Tibial artery (tissue), 4 donors: Measurements from ENCODE around the gene MEIKIN.

Source experiments
- DNase-seq, 2 donors: peaks; one replicate each; pipeline ENCODE4 v3.0.0-alpha.2; 2019
- H3K27ac ChIP-seq, 2 donors: fragments of 200-600 bp; sonication (generic) in 1 of 2; 1 replicate in 1 of 2; 2 replicates in 1 of 2; pipeline ENCODE4 v1.5.1; 2018 to 2019; ENCODE audit warnings: mild to moderate bottlenecking in 1 of 2
- H3K27me3 ChIP-seq, 2 donors: fragments of 200-600 bp; sonication (generic) in 1 of 2; one replicate each; pipeline versions ENCODE4 v1.5.1 to v1.6.0; 2016 to 2019
- H3K36me3 ChIP-seq, 3 donors: fragments of 200-600 bp; sonication (generic) in 2 of 3; one replicate each; pipeline ENCODE4 v1.5.1; 2016 to 2019; ENCODE audit warnings: mild to moderate bottlenecking in 2 of 3
- H3K4me1 ChIP-seq, 4 donors: fragments of 200-600 bp; sonication (generic) in 2 of 4; 1 replicate in 3 of 4; 2 replicates in 1 of 4; pipeline ENCODE4 v1.5.1; 2016 to 2019
- H3K4me3 ChIP-seq, 2 donors: fragments of 200-600 bp; sonication (generic) in 1 of 2; 1 replicate in 1 of 2; 2 replicates in 1 of 2; pipeline ENCODE4 v1.5.1; 2018 to 2019; ENCODE audit warnings: mild to moderate bottlenecking in 2 of 2
- H3K9me3 ChIP-seq, 3 donors: fragments of 200-600 bp; sonication (generic) in 1 of 3; one replicate each; pipeline ENCODE4 v1.5.1; 2016 to 2019
- intact Hi-C: fragments of 100-400 bp; cut with DNase I; formaldehyde crosslinking; loops from one replicate; pipeline ENCODE4 v1.15.0; 2023; ENCODE audit warnings: low total_unique reads
- TF ChIP-seq, protein P1 (sequence below), 2 experiments: fragments of 200-600 bp in 1 of 2; fragments of 450-650 bp in 1 of 2; IDR thresholded peaks; one replicate each; pipeline ENCODE4 v1.5.1; 2017 to 2019; ENCODE audit warnings: antibody characterized with exemption in 2 of 2, mild to moderate bottlenecking in 1 of 2, moderate library complexity in 1 of 2

Gene MEIKIN

DNA sequence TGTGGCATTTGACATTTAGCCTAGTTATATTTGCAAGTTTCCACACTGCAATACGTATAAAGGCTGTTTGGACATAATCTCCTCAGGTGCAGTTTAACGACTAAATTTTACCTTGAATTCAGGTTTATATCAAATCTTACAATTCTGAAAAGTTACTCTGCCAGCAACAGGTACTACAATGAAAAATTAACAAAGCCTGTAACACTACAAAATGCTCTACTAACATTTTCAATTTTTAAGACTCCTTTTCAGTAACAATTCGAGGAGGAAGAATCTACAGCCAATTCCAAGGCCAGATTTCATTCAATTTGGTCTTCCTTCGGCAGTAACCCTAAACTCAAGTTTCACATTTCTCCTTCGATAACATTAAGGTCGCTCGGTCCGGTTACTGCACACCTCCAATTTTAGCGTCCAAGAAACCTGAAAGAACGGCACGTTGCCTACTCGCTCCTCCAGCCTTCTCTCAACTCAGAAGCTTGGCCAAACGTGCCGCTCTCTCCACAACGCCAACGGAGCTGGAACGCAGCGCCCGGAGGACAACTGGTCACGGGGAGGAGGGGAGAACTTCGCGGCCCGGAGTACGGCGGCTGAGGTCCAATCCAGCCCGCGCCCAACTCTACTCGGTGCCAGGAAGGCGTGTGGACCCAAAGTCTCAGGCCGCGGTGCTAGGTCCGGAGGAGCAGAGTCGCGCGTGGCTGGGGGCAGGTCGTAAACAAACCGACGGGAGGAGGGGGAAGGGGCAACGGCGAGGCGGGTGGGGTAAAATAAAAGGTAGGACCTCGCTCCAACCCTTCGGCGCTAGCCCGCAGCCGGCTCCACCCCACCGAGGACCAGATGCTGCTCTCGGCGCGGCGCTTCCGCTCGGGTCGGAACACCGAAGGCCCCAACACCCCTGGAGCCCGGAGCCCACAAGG, 149.3 kb downstream of the MEIKIN start:
- H3K27me3 ChIP-seq = no peaks in the 10 kb centered on the region
- intact Hi-C loops = loop anchor here (2.0 kb wide), 1 partner anchor 161 kb away; the partner anchor contains the start of gene RAPGEF6
- DNase-seq = peak; percentile 78 to 92
- H3K36me3 ChIP-seq = no peaks in the 10 kb centered on the region
- peaks cover 0 to 47% (median 22%) of the 10 kb centered on the region in 4 donors for H3K4me1 ChIP-seq
- peak overlapping the region; percentile 75 to 86 for H3K4me3 ChIP-seq
- TF ChIP-seq, protein P1, sequence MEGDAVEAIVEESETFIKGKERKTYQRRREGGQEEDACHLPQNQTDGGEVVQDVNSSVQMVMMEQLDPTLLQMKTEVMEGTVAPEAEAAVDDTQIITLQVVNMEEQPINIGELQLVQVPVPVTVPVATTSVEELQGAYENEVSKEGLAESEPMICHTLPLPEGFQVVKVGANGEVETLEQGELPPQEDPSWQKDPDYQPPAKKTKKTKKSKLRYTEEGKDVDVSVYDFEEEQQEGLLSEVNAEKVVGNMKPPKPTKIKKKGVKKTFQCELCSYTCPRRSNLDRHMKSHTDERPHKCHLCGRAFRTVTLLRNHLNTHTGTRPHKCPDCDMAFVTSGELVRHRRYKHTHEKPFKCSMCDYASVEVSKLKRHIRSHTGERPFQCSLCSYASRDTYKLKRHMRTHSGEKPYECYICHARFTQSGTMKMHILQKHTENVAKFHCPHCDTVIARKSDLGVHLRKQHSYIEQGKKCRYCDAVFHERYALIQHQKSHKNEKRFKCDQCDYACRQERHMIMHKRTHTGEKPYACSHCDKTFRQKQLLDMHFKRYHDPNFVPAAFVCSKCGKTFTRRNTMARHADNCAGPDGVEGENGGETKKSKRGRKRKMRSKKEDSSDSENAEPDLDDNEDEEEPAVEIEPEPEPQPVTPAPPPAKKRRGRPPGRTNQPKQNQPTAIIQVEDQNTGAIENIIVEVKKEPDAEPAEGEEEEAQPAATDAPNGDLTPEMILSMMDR (IDR thresholded peaks at IDR 0.05) = no peak
- no peaks in the 10 kb centered on the region for H3K9me3 ChIP-seq
- peak overlapping the region; percentile 95 to 100 for H3K27ac ChIP-seq

DNA sequence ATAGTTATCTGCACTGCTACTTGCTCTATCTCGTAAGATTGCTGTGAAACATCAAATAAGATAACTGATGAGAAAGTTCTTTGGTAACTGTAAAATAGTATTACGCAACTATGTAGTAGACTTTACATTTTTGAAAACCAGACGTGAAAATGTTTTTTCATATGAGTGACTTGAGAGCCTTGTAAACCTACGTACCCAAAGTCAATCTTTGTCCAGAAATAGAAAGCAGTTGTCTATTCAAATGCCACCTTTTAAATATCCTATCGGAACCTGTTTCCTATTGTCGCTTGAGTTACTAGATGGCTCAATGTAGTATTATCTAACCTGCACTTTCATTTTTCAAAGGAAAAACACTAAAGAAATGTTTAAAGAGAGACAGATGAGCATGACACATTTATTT, 150.2 kb downstream of the MEIKIN start:
- Histone ChIP-seq H3K36me3 (no peaks in the 10 kb centered on the region), H3K27me3 (no peaks in the 10 kb centered on the region), H3K4me1 (peaks cover 0 to 54% (median 27%) of the 10 kb centered on the region in 4 donors), H3K9me3 (no peaks in the 10 kb centered on the region), H3K27ac (peak overlapping the region in 1 of 2 donors; percentile 95), H3K4me3 (peak overlapping the region; percentile 75 to 86)
- TF ChIP-seq, protein P1 (IDR thresholded peaks at IDR 0.05) = no peak
- intact Hi-C loops = no loop called here
- DNase-seq = no peak

DNA sequence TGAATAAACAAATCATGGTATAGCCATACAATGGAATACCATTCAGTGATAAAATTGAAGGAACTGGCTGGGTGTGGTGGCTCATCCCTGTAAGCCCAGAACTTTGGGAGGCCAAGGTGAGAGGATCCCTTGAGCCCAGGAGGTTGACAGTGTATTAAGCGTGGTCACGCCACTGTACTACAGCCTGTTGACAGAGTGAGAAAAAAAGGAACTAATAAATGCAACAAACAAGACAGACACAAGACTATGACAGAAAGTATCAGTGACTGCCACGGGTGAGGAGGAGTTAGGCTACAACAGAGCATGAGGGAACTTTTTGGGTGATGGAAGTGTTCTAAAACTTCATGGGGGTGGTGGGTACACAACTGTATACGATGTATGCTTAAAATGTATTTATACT, 150.9 kb downstream of the MEIKIN start:
- Histone ChIP-seq H3K9me3 (no peaks in the 10 kb centered on the region), H3K27me3 (no peaks in the 10 kb centered on the region), H3K4me3 (peak overlapping the region in 1 of 2 donors; percentile 7), H3K36me3 (no peaks in the 10 kb centered on the region), H3K27ac (no peak overlapping the region), H3K4me1 (peaks cover 0 to 56% (median 31%) of the 10 kb centered on the region in 4 donors)
- TF ChIP-seq, protein P1 (IDR thresholded peaks at IDR 0.05) = no peak
- DNase-seq = no peak
- intact Hi-C loops = no loop called here

DNA sequence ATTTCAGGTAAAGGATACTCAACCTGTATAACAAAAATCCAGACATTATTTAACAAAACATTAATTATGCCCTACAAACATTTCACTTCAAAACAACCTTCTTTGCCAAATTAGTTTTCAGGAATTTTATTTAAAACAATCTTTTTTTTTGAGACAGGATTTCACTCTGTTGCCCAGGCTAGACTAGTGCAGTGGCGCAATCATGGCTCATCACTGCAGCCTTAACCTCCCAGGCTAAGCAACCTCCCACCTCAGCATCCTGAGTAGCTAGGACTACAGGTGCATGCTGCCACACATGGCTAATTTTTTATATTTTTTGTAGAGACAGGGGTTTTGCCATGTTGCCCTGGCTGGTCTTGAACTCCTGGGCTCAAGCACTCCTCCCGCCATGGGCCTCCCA, 152.6 kb downstream of the MEIKIN start:
- peaks cover 0 to 60% (median 33%) of the 10 kb centered on the region in 4 donors for H3K4me1 ChIP-seq
- no peak overlapping the region for H3K4me3 ChIP-seq
- no peaks in the 10 kb centered on the region for H3K36me3 ChIP-seq
- no peaks in the 10 kb centered on the region for H3K27me3 ChIP-seq
- no peaks in the 10 kb centered on the region for H3K9me3 ChIP-seq
- H3K27ac ChIP-seq = no peak overlapping the region
- DNase-seq = no peak
- intact Hi-C loops = no loop called here
- TF ChIP-seq, protein P1 (IDR thresholded peaks at IDR 0.05) = no peak

DNA sequence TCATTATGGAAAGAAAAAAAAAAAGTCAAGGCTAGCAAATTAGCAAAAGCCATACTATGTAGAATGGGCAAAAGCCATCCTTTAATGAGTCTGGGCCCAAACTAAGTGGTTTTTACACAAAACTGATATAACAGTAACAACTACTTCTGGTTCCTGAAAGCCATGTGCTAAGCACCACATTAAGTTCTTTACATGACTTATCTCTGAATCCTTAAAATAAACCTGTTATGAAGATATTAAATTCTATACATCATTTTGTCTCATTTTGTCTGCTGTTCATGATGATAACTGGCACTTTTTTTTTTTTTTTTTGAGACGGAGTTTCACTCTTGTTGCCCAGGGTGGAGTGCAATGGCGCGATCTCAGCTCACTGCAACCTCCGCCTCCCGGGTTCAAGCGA, 153.6 kb downstream of the MEIKIN start:
- TF ChIP-seq, protein P1 (IDR thresholded peaks at IDR 0.05) = no peak
- intact Hi-C loops = no loop called here

More for the DNA sequence above, 153.6 kb downstream of the MEIKIN start:
- Histone ChIP-seq H3K27me3 (no peaks in the 10 kb centered on the region), H3K4me3 (no peak overlapping the region), H3K9me3 (no peaks in the 10 kb centered on the region), H3K27ac (no peak overlapping the region), H3K36me3 (no peaks in the 10 kb centered on the region), H3K4me1 (peaks cover 0 to 68% (median 32%) of the 10 kb centered on the region in 4 donors)
- DNase-seq = no peak
